A549 (cell line): ENCODE results near the gene GHR.

Experiments used
- CBX2 ChIP-seq: fragments of 200-600 bp; sonication (generic); IDR thresholded peaks from 2 replicates; pipeline ENCODE4 v1.6.1; 2016; ENCODE audit warnings: low read depth, mild to moderate bottlenecking, borderline replicate concordance
- EP300 ChIP-seq, 2 experiments: fragments of >200 bp; sonication (Bioruptor Twin); formaldehyde crosslinking; IDR thresholded peaks; 2 replicates in 1 of 2; 3 replicates in 1 of 2; pipeline ENCODE4 v1.6.1; 2016 to 2017
- MAZ ChIP-seq: fragments of 150-350 bp; IDR thresholded peaks from 2 replicates; pipeline ENCODE4 v1.6.1; 2014; ENCODE audit warnings: antibody characterized with exemption, low read depth, low read length, borderline replicate concordance
- MYC ChIP-seq: IDR thresholded peaks from 2 replicates; pipeline ENCODE4 v1.6.1; 2012; ENCODE audit warnings: mild to moderate bottlenecking, inconsistent platforms, low read length, improper control_type of control experiment, borderline replicate concordance
- POLR2A ChIP-seq: IDR thresholded peaks from 2 replicates; pipeline ENCODE4 v1.6.1; 2012; ENCODE audit warnings: mild to moderate bottlenecking, low read length
- RAD21 ChIP-seq, 2 experiments: fragments of >200 bp in 1 of 2; sonication (Bioruptor Twin) in 1 of 2; formaldehyde crosslinking in 1 of 2; IDR thresholded peaks in 1 of 2; conservative IDR thresholded peaks in 1 of 2; 2 replicates in 1 of 2; 3 replicates in 1 of 2; pipeline ENCODE4 v1.6.1; 2012 to 2018; ENCODE audit warnings: inconsistent platforms in 1 of 2
- RFX5 ChIP-seq: fragments of 450-650 bp; IDR thresholded peaks from 2 replicates; pipeline ENCODE4 v1.7.1; 2014; ENCODE audit warnings: antibody characterized with exemption, mild to moderate bottlenecking, moderate library complexity
- SMC3 ChIP-seq: fragments of >200 bp; sonication (Bioruptor Twin); formaldehyde crosslinking; IDR thresholded peaks from 3 replicates; pipeline ENCODE4 v1.6.1; 2018; ENCODE audit warnings: inconsistent platforms
- ZSCAN20 ChIP-seq: fragments of 250-450 bp; sonication (Bioruptor Pico); IDR thresholded peaks from 2 replicates; pipeline ENCODE4 v1.8.0; 2022; ENCODE audit warnings: mild to moderate bottlenecking, moderate library complexity
- TF ChIP-seq, protein P1 (sequence below): fragments of >200 bp; sonication (Bioruptor Twin); formaldehyde crosslinking; IDR thresholded peaks from 3 replicates; pipeline ENCODE4 v1.5.1; 2016
- TF ChIP-seq, protein P2 (sequence below): fragments of 150-350 bp; IDR thresholded peaks from 2 replicates; pipeline ENCODE4 v1.6.1; 2014; ENCODE audit warnings: low read depth, mild to moderate bottlenecking, low read length
- TF ChIP-seq, protein P3 (sequence below): fragments of >200 bp; sonication (Bioruptor Twin); formaldehyde crosslinking; IDR thresholded peaks from 3 replicates; pipeline ENCODE4 v1.6.1; 2016
- TF ChIP-seq, protein P4 (sequence below): IDR thresholded peaks from 2 replicates; pipeline ENCODE4 v1.6.1; 2012
- TF ChIP-seq, protein P5 (sequence below): IDR thresholded peaks from 2 replicates; pipeline ENCODE4 v1.6.1; 2012

DNA sequence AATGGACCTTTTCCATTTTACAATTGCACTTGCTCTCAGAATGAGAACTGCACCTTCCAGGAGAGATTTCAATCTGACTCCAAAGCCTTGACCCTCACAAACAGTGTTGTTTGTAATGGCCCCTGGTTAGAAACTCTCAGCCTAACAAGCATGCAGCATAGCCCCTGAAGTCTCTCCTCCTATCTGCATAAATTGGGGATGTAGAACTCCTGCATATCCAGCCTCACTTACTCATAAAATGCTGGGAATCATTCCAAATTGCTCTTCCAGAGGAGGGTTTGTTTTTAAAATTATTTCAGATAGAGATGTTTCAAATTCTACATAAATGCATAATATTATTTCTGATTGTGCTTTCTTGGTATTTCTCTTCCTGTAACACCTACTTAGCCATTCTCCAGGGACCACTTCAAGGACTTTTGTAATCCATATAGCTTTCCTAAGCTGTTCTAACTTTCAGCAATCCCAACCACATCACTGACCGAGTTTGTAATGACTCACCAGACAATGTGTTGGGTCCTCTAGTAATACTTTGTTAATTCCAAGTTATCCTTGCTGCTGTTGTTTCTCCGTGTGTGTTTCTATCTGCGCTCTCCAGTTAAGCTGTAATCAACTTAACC lies 189.6 kb downstream of the GHR start:
- TF ChIP-seq, protein P1, sequence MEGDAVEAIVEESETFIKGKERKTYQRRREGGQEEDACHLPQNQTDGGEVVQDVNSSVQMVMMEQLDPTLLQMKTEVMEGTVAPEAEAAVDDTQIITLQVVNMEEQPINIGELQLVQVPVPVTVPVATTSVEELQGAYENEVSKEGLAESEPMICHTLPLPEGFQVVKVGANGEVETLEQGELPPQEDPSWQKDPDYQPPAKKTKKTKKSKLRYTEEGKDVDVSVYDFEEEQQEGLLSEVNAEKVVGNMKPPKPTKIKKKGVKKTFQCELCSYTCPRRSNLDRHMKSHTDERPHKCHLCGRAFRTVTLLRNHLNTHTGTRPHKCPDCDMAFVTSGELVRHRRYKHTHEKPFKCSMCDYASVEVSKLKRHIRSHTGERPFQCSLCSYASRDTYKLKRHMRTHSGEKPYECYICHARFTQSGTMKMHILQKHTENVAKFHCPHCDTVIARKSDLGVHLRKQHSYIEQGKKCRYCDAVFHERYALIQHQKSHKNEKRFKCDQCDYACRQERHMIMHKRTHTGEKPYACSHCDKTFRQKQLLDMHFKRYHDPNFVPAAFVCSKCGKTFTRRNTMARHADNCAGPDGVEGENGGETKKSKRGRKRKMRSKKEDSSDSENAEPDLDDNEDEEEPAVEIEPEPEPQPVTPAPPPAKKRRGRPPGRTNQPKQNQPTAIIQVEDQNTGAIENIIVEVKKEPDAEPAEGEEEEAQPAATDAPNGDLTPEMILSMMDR: no peak
- TF ChIP-seq SMC3 (no peak), RFX5 (no peak), RAD21 (conservative IDR thresholded peaks at IDR 0.05 in 1 of 2, IDR thresholded peaks at IDR 0.05 in 1 of 2) (no peak), CBX2 (no peak), EP300 (IDR thresholded peaks at IDR 0.05) (no peak), ZSCAN20 (CRISPR knock-in tag) (no peak), MAZ (no peak), MYC (no peak), POLR2A (no peak)
- TF ChIP-seq, protein P2, sequence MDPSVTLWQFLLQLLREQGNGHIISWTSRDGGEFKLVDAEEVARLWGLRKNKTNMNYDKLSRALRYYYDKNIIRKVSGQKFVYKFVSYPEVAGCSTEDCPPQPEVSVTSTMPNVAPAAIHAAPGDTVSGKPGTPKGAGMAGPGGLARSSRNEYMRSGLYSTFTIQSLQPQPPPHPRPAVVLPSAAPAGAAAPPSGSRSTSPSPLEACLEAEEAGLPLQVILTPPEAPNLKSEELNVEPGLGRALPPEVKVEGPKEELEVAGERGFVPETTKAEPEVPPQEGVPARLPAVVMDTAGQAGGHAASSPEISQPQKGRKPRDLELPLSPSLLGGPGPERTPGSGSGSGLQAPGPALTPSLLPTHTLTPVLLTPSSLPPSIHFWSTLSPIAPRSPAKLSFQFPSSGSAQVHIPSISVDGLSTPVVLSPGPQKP: no peak
- TF ChIP-seq, protein P3, sequence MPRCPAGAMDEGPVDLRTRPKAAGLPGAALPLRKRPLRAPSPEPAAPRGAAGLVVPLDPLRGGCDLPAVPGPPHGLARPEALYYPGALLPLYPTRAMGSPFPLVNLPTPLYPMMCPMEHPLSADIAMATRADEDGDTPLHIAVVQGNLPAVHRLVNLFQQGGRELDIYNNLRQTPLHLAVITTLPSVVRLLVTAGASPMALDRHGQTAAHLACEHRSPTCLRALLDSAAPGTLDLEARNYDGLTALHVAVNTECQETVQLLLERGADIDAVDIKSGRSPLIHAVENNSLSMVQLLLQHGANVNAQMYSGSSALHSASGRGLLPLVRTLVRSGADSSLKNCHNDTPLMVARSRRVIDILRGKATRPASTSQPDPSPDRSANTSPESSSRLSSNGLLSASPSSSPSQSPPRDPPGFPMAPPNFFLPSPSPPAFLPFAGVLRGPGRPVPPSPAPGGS: no peak
- TF ChIP-seq, protein P4, sequence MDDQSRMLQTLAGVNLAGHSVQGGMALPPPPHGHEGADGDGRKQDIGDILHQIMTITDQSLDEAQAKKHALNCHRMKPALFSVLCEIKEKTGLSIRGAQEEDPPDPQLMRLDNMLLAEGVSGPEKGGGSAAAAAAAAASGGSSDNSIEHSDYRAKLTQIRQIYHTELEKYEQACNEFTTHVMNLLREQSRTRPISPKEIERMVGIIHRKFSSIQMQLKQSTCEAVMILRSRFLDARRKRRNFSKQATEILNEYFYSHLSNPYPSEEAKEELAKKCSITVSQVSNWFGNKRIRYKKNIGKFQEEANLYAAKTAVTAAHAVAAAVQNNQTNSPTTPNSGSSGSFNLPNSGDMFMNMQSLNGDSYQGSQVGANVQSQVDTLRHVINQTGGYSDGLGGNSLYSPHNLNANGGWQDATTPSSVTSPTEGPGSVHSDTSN: no peak
- TF ChIP-seq, protein P5, sequence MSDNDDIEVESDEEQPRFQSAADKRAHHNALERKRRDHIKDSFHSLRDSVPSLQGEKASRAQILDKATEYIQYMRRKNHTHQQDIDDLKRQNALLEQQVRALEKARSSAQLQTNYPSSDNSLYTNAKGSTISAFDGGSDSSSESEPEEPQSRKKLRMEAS: no peak
